Stimulated activated CD4-positive, alpha-beta T cell treated with anti-CD3 and anti-CD28 coated beads, Interleukin-15, amount 100 ng/mL, for 1 hour (primary cell): ENCODE data around the gene PDGFRA.

Source experiments
- DNase-seq, 2 donors: peaks; one replicate each; pipeline ENCODE4 v3.0.0-alpha.2; 2020; ENCODE audit warnings: low read depth in 1 of 2, low spot score in 1 of 2

The PDGFRA gene

GRCh38 chr4:54228961-54229501, at the start of gene PDGFRA:
Gene PDGFRA, plus strand, starts transcription at chr4:54229293. Its CDS starts 29,476 bp downstream, at chr4:54258769.
- no peak for DNase-seq

DNA sequence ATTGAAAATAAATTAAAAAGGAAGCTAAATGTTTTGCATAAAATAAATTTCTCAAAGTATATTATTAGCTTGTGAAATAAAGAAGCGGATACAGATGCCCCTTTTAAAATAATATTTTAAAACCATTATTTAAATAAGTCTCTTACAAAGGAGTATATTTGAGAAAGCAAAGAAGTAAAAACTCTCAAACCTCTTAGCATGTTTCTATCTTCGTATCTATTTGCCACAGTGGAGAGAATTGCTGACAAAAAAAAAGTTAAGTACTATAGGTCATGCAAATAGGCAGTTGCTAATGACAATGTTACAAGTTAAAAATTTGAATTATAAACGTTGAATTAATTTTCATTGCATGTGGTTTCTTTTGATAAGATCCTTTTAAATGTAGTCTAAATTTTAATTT, 44.5 kb upstream of the PDGFRA start:
- no peak for DNase-seq

DNA sequence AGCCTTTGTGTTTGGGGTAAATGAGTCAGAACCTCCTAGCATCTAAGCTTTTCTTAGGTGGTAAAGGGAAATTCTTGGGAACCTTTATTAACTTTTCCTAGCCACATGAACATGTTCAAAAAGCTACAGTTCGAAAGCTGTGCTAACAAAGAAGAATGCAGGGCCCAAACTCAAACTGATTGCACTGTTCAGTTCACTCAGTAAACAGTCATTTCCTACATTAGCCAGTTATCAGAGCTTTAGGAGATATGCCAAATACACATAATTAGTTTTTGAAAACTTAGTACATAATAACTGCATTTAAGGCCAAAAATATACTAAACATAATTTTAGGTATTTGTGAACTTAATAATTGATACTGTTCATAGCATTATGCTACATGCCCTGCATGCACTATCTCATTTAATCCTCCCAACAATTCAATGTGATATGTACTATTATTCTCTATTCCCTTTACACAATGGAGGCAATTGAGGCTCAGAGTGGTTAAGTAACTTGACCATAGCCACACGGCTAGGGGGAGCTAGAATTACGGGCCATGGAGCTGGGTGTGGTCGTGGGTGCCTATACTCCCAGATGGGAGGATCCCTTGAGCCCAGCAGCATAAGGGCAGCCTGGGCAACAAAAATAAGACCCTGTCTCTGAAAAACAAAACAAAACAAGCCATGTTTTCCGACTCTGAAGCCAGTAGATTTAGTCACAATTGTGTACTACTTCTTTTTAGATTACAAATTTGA, 43.9 kb upstream of the PDGFRA start:
- DNase-seq: no peak

DNA sequence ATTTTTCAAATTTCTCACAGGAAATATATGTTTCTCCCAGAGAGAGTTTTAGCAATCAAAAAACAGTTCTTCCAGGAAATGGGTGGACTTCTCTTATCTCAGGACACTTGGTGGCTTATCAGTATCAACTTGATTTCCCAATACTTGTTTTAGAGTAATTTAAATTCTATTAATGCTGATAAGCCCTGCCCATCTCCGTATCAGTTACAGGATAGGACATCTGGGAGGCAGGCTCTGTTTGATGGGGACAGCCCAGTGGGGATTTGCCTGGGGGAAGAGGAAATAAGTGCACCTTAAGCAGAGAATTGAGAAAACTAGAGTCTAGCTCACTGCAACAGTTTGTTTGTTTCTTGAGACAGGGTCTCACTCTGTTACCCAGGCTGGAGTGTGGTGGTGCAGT, 43.2 kb upstream of the PDGFRA start:
- no peak for DNase-seq

GRCh38 chr4:54186371-54186770, 42.7 kb upstream of the PDGFRA start:
- DNase-seq: no peak

- DNase-seq: no peak
Measured at GRCh38 chr4:54187148-54187547, 41.9 kb upstream of the PDGFRA start.

GRCh38 chr4:54189140-54189539, 40.0 kb upstream of the PDGFRA start:
- no peak for DNase-seq

GRCh38 chr4:54192811-54193210, 36.3 kb upstream of the PDGFRA start:
- no peak for DNase-seq

DNA sequence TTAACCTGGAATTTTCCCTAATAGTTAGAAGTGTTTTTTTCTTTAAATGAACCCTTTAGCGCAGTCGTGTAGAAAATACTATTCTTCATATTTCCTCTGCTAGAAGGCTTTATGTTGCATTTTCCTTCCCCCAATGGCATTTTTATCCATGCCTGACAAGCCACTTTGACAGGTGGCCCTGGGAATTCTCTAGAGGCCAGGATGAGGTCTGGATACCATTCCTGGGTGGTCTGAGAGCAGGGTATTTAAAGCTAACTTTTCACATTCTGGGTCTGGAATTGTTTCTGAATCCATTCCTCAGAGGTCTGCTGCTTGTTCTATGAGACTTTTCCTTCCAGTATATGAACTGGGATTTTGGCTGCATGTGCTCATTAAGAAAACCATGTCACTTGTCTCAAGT, 31.2 kb upstream of the PDGFRA start:
- DNase-seq: no peak

GRCh38 chr4:54199919-54200318, 29.2 kb upstream of the PDGFRA start:
- DNase-seq: no peak

- DNase-seq: no peak
Measured at GRCh38 chr4:54209617-54210016, 19.5 kb upstream of the PDGFRA start.

- no peak for DNase-seq
Measured at GRCh38 chr4:54213001-54213400, 16.1 kb upstream of the PDGFRA start.

DNA sequence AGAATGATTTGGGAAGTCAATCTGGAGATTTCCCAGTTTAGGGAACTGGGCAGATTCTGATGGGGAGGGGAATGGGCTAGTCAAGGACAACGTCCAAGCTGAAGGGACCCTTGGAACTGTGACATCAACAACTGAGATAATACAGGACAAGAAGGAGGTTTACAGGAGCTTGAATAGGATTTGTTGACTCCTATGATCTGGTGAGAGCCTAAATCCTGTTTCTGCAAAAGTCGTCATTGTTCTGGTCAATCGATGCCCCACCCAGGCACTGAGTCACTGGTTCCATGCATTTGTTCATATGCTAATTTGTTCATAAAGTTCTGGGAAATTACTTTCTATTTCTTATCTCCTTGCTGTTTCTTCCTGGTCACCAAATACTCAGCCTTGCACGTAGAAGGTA, 15.3 kb upstream of the PDGFRA start:
- DNase-seq: no peak

DNA sequence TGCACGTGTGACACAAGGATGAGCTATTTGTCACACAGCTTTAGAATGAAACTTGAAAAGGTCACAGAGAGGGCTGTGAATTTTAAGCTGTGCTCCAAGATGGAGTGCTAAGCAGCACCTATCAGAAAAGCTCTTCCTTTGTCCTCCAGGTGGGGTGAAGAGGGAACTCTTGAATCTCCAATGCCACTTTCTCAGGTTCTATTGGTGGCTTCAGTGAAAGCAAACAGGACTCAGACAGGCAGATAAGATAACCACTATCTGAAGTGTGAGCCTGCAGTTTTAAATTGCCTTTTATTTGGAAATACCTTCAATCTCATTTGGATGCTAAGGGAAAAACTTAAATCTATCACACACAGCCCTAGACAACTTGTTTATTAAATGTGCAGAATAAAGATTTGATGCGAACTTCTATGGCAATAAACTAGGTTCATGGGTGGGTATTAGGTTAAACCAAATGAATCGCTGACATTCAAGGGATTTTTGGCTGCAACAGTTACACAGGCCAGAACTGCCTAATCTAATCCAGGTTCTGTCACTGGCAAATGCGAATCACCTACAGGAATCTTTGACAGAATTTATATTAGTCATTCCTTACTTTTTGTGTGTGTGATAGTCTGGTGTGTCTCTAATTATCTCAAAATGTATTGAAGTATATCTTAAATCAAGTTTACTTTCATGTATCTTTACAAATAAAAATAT, 13.6 kb upstream of the PDGFRA start:
- no peak for DNase-seq

DNA sequence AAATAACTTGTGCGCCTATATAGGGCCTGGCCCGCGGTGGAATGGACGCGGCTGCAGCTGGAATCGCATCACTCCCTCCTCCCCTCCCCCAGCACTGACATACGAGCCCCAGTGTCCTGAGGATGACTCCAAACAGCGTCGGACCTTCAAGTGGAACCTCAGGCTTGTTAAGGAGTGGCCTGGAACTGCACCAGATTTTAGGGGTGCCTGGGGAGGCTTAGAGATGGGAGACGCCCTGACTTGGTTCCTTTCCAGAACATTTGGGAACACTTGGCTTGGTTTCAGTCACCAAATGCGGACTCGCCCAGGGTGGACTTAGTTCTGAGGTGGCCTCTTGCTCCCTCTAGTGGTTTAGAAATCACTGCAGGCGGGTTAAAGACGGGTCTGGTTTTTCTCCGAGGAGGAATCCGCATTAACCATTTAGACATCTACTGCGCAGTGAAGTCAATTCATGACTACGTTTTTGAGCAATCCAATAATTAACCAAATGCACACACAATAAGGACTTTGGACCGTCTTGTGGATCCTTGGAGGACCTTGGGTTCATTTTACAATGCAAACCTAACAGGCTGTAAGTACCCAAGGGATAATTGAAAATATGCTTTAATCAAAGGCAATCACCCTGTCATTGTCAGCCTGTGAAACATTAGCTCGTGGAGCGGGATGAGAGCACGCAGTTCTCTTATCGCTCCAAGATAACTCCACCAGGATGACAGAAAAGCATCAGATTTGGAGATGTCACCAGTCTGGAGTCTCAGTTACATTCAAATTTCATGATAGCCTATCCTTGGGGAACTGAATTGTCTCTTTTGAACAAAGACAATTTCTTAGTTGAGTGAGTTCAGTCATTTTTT, 11.2 kb upstream of the PDGFRA start:
- DNase-seq: no peak

- DNase-seq: no peak
Measured at GRCh38 chr4:54218736-54219135, 10.4 kb upstream of the PDGFRA start.

DNA sequence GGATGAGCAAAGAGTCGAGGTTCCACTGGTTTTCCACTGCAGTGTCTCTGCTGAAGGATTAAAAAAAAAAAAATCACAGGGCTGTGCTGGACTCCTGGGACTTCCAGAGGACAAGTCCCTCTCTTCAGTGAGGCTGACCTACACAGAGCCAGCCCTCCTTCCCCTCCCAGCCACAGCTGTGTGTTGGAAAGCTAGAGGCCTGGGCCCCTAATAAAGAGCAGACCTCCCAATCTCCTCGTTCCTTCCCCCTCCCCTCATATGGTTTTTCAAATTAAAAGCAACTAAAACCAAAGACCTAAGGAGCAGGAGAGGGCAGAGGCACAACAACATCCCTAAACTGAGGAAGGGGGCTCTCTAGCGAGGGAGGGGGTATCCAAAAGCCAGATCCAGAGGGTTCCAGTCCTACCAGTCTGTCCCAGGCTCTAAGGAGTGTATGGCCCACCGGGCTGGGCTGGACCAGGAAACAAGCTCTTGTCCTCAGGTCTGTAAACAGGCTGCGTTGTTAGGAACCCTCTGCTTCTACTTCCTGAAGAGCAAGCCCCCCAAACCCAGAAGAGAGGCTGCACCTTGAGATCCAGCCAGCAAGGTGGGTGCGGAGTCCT, 4.0 kb upstream of the PDGFRA start:
- no peak for DNase-seq

DNA sequence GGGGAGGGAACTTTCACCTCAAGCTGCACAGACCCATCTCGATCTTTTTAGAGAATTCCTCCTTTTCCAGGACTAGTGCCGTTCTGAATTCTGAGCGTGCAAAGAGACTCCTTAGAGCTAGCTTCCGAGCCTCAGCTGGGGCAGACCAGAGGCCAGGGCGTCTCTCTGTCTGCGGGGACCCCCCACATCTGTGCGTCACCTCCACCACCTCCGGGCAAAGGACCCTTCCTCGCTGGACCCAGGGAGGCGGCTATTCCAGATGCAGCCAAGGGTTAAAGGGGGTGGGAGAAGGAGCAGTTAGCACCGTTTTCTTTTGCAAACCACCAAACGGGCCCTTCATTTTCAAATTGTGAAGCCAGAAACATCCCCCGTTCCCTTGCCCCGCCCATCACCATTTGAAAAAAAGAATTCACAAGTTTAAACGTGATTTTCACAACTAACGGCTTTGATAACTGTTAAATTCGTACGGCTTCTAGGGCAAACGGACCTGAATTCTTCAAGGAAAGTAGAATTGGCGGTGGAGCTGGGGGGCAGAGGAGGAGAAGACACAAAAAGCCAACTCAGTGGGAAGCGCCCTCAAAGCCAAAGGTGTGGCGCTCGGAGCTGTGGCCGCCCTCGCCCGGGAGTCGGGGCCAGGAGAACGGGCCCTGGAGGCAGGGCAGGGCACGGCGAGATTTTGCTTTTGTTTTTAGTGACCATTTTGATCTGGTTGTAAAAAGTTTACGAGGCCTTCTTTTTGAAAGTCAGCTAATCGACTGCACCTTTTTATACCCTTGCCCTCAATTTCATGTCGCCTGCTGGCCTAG, 3.3 kb upstream of the PDGFRA start:
- no peak for DNase-seq

DNA sequence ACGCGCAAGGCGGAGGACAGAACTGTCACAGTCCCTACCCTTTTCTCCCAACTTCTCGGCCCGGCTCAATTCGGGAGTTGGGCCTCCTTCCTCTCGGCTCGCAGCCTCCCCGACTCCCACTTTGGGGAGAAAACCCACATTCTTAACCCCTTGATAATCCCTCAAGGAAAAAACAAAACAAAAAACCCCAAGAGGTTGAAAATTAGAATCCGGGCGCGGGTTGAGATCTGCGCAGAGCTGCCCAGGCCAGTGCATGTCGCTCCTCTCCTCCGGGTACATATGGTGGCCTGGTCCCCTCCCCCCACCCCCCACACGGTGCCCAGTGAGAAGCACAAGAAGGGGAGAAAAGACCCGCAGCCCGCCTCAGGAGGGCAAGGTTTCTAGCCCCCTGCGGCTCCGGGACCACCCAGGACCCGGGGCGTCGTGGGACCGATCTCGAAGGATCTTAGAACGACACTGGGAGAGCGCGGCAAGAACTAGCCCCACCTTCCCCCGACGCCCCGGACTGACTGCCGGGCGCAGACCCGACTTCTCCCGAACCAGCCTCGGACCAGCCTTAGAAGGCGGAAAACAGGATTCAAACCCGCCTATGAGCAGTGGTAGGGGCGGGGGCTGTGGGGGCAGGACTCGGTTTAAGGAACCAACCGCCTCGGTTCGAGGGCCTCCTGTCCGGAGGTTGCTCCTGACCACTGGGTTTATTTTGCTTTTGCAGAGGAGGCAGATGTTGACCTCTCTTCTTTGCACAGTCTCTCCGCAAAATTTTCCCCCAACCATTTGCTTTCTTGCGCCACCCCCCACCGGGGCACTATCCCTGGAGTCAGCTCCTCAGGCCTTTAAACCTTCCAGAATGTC, 2.5 kb upstream of the PDGFRA start:
- DNase-seq: no peak
